ENCODE results near the gene IGF1R. TPM values are rescaled to one million over a fixed set of nuclear protein-coding genes. Genes with fewer than 3 reads are reported as not detected.

IGF1R gene
- total RNA-seq, 1 donor from 2014 or later = 151 TPM

GRCh38 chr15:98966091-98966787, 317.9 kb downstream of the IGF1R start:
- Histone ChIP-seq H3K9me3 (no peaks in the 10 kb centered on the region), H3K27ac (no peak overlapping the region), H3K36me3 (peaks cover 20 to 24% of the 10 kb centered on the region in 2 donors), H3K4me3 (no peak overlapping the region), H3K27me3 (no peaks in the 10 kb centered on the region), H3K4me1 (peaks cover 0 to 2% of the 10 kb centered on the region in 2 donors)
- no peak for TF ChIP-seq CTCF (IDR thresholded peaks at IDR 0.05)
- intact Hi-C loops (cut with DNase I) = no loop called here
- no peak for DNase-seq (ENCODE audit: low spot score in 2 of 2)

GRCh38 chr15:98967096-98967495, 318.8 kb downstream of the IGF1R start:
- DNase-seq (ENCODE audit: low spot score in 2 of 2) = no peak
- no peak overlapping the region for H3K27ac ChIP-seq
- intact Hi-C loops (cut with DNase I) = no loop called here
- H3K4me3 ChIP-seq = no peak overlapping the region
- peaks cover 0 to 2% of the 10 kb centered on the region in 2 donors for H3K4me1 ChIP-seq
- no peaks in the 10 kb centered on the region for H3K27me3 ChIP-seq
- H3K9me3 ChIP-seq = no peaks in the 10 kb centered on the region
- no peak for TF ChIP-seq CTCF (IDR thresholded peaks at IDR 0.05)
- peaks cover 11 to 15% of the 10 kb centered on the region in 2 donors for H3K36me3 ChIP-seq

- Histone ChIP-seq H3K4me3 (no peak overlapping the region), H3K4me1 (peaks cover 0 to 2% of the 10 kb centered on the region in 2 donors), H3K9me3 (no peaks in the 10 kb centered on the region), H3K27me3 (no peaks in the 10 kb centered on the region), H3K27ac (no peak overlapping the region), H3K36me3 (peaks cover 3 to 8% of the 10 kb centered on the region in 2 donors)
- intact Hi-C loops (cut with DNase I) = no loop called here
- no peak for TF ChIP-seq CTCF (IDR thresholded peaks at IDR 0.05)
- no peak for DNase-seq (ENCODE audit: low spot score in 2 of 2)
These were observed 319.6 kb downstream of the IGF1R start for GRCh38 chr15:98967916-98968315.

GRCh38 chr15:98968576-98968975, 320.2 kb downstream of the IGF1R start:
- DNase-seq (ENCODE audit: low spot score in 2 of 2) = no peak
- intact Hi-C loops (cut with DNase I) = no loop called here
- no peak overlapping the region for H3K4me3 ChIP-seq
- no peak overlapping the region for H3K27ac ChIP-seq
- no peak for TF ChIP-seq CTCF (IDR thresholded peaks at IDR 0.05)
- H3K27me3 ChIP-seq = no peaks in the 10 kb centered on the region
- peaks cover under 1 to 3% of the 10 kb centered on the region in 2 donors for H3K36me3 ChIP-seq
- peaks cover 0 to 2% of the 10 kb centered on the region in 2 donors for H3K4me1 ChIP-seq
- H3K9me3 ChIP-seq = no peaks in the 10 kb centered on the region

GRCh38 chr15:98969126-98969735, 320.9 kb downstream of the IGF1R start:
- Histone ChIP-seq H3K4me1 (peaks cover 0 to 2% of the 10 kb centered on the region in 2 donors), H3K4me3 (no peak overlapping the region), H3K9me3 (no peaks in the 10 kb centered on the region), H3K27me3 (no peaks in the 10 kb centered on the region), H3K36me3 (no peaks in the 10 kb centered on the region), H3K27ac (no peak overlapping the region)
- DNase-seq (ENCODE audit: low spot score in 2 of 2) = no peak
- intact Hi-C loops (cut with DNase I) = no loop called here
- TF ChIP-seq CTCF (IDR thresholded peaks at IDR 0.05) = no peak

Data from ascending aorta (tissue), 2 donors.